Stimulated activated naive CD8-positive, alpha-beta T cell treated with anti-CD3 and anti-CD28 coated beads, Interleukin-15, amount 100 ng/mL, for 72 hours (primary cell): ENCODE results near the gene REP15.
"Not testable (repeated sequence)": the region's sequence is repeated elsewhere in the genome, so short reads cannot be mapped to it uniquely, and the experiment has no call there.

ENCODE experiments used
- ATAC-seq: fragments of 150-1000 bp; cut with Tn5 transposase; 2 replicates; pipeline ENCODE4 v1.10.0; 2021; ENCODE audit warnings: mild to moderate bottlenecking, moderate library complexity
- DNase-seq, 2 donors: peaks; one replicate each; pipeline ENCODE4 v3.0.0; 2021 to 2022
- H3K27ac Mint-ChIP-seq, 2 donors: one replicate each; pipeline ENCODE4 v1.8.0; 2022; ENCODE audit warnings: mild to moderate bottlenecking in 2 of 2, mixed read lengths in 2 of 2, moderate library complexity in 2 of 2
- H3K27me3 Mint-ChIP-seq: one replicate; pipeline ENCODE4 v1.8.0; 2022; ENCODE audit warnings: mixed read lengths
- H3K4me1 Mint-ChIP-seq: one replicate; pipeline ENCODE4 v1.8.0; 2022; ENCODE audit warnings: mild to moderate bottlenecking, mixed read lengths
- H3K4me3 Mint-ChIP-seq, 2 donors: one replicate each; pipeline ENCODE4 v1.8.0; 2022; ENCODE audit warnings: mild to moderate bottlenecking in 2 of 2, mixed read lengths in 2 of 2, moderate library complexity in 1 of 2
- H3K9me3 Mint-ChIP-seq, 2 donors: one replicate each; pipeline ENCODE4 v1.8.0; 2022; ENCODE audit warnings: mixed read lengths in 2 of 2

Gene REP15, protein sequence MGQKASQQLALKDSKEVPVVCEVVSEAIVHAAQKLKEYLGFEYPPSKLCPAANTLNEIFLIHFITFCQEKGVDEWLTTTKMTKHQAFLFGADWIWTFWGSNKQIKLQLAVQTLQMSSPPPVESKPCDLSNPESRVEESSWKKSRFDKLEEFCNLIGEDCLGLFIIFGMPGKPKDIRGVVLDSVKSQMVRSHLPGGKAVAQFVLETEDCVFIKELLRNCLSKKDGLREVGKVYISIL

DNA sequence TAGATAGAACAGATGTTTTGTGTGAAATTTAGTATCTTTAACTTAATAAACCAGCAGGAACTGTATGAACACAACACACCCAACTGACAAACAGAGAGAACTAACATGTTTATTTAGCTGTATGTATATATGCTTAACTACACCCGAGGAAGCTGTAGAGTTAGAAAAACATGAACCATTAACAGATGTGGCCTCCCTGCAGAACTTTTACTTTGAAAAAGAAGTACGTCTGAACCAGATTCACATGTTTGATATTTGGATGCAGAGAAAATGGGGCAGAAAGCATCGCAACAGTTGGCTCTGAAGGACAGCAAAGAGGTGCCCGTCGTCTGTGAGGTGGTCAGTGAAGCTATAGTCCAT, at the start of gene REP15:
Gene REP15 (plus strand): TSS at position 155 of the 360 bp plus-strand sequence. CDS start 116 bp downstream, at position 271.
- no peak within 1 kb of the TSS for H3K27ac Mint-ChIP-seq
- no peak within 1 kb of the TSS for H3K4me3 Mint-ChIP-seq
- no peaks in the 10 kb centered on the region for H3K9me3 Mint-ChIP-seq
- no peak for ATAC-seq
- no peak for DNase-seq
- H3K4me1 Mint-ChIP-seq: no peaks in the 10 kb centered on the region
- H3K27me3 Mint-ChIP-seq: no peaks in the 10 kb centered on the region

DNA sequence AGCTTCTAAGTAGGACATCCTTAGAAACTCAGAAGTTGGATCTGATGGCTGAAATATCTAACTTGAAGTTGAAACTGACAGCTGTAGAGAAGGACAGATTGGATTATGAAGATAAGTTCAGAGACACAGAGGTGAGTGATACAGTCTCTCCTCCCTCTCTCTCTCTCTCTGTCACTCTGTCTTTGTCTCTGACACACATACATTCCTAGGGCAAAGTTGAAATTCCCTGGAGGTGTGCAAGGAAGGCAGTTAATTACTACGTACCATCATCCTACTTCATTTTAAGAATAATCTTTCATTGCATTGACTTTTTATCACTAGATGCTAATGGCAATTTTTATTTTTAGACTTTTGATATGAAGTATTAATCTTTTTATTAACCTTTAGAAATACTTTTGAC, 46.2 kb upstream of the REP15 start:
- Mint-ChIP-seq H3K9me3 (no peaks in the 10 kb centered on the region), H3K27me3 (no peaks in the 10 kb centered on the region)

DNA sequence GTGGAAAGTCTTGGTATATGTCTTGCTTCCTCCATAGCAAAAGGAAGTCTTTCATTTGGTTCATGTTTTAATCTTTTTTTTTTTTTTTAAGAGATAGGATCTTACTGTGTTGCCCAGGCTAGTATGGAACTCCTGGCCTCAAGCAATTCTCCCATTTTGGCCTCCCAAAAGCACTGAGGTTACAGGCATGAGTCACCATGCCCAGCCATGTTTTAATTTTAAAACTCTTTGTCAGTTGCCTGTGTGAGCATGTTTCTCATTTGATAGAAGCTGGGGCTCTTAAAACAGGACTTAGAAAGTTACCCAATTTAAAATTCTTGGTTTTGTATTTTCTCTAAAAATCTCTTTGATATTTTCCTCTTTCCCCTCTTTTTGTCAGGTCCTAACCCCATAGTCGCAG, 45.0 kb upstream of the REP15 start:
- Mint-ChIP-seq H3K4me3 (no peak overlapping the region), H3K4me1 (peaks cover 8% of the 10 kb centered on the region), H3K27ac (no peak overlapping the region), H3K9me3 (no peaks in the 10 kb centered on the region), H3K27me3 (no peaks in the 10 kb centered on the region)
- DNase-seq (no peak), ATAC-seq (no peak)

More for the DNA sequence above, 46.2 kb upstream of the REP15 start:
- no peak for DNase-seq
- no peak overlapping the region for H3K27ac Mint-ChIP-seq
- no peak for ATAC-seq
- no peak overlapping the region for H3K4me3 Mint-ChIP-seq
- H3K4me1 Mint-ChIP-seq: peaks cover 8% of the 10 kb centered on the region

DNA sequence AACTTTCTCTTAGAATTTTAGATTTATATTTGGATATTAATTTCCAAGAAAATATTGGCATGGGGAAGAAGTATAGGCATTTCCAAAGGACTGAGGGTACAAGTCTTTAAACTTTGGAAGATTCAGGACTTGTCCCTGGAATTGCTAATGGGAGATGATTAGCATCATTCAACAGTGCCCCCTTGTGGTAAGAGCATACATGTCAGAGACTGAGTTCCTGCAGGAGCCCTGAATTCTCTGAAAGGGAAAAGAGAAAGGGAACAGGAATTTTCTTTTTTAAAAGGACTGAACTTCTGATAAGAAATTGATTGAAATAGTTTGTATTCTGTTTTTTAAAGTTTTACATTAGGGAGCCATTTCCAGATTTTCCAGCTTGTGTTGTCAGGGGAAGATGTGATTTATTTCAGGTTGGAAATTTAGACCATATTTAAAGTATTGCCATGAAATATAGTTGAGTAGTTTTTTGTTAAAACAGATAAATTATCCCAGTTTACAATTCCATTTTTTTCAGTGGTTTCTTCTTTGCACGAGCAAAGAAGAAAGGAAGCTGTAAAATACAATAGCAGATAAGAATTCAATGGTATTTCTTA, 44.0 kb upstream of the REP15 start:
- ATAC-seq (no peak), DNase-seq (peak in 1 of 2 donors; percentile 8)
- Mint-ChIP-seq H3K4me1 (peaks cover 8% of the 10 kb centered on the region), H3K4me3 (no peak overlapping the region), H3K27me3 (no peaks in the 10 kb centered on the region), H3K27ac (no peak overlapping the region), H3K9me3 (no peaks in the 10 kb centered on the region)

DNA sequence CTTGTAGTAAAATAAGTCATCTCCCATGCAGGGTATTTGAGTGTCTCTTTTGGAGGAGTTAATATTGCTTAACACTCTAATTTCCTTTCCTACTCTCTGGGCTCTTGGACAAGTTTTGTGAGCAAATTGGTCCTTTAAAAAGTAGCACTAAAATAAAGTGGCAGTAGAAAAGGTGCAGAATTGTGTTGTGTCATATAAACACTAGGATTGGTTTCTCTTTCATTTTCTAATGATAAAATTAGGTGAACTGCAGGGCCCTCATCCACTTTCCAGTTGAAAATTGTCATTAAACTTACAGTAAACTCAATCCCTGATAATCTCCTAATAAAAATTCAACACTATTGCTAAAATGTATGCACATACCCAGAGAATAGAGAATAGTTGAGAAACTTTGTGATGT, 42.6 kb upstream of the REP15 start:
- DNase-seq (no peak), ATAC-seq (no peak)
- Mint-ChIP-seq H3K27me3 (no peaks in the 10 kb centered on the region), H3K9me3 (no peaks in the 10 kb centered on the region), H3K4me1 (peaks cover 8% of the 10 kb centered on the region), H3K27ac (no peak overlapping the region), H3K4me3 (no peak overlapping the region)

DNA sequence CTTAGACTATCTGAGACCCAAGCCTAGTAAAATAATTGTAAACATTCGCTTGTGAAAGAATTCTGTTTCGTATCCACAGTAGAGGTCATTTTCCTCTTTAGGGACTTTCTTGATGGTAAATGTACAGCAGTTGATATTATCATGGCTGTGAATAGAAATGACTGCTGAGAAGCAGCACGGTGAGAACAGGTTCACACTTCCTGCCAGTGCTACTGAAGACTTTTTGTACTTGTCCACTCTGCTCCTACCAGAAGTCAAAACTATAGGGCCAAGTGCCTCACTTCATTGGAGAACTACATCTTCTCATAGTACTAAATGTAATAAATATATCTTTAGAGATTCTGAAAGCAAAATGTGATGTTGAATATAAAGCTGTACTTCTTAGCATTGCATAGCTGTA, 40.8 kb upstream of the REP15 start:
- ATAC-seq, H3K27ac Mint-ChIP-seq, H3K27me3 Mint-ChIP-seq, H3K4me1 Mint-ChIP-seq, H3K4me3 Mint-ChIP-seq, H3K9me3 Mint-ChIP-seq, DNase-seq: not testable (repeated sequence)

DNA sequence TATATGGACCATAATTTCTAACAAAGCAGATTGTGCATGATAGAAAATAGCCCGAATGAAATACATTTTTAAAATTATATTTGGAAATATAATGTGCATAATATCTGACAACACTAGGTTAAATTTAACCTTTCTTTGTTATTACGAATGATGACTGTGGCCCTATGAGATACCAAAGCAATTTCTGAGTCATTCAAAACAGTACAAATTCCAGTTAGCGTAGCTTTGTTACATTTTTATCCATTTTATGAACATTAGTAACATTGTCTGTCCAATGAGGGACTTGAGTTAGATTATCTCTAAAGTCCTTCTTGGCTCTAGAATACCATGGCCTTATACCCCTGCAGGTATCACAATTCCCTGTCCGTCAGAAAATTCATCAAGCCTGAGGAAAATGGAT, 39.0 kb upstream of the REP15 start:
- Mint-ChIP-seq H3K27me3 (no peaks in the 10 kb centered on the region), H3K27ac (no peak overlapping the region), H3K9me3 (no peaks in the 10 kb centered on the region), H3K4me3 (no peak overlapping the region), H3K4me1 (peaks cover 8% of the 10 kb centered on the region)
- ATAC-seq (no peak), DNase-seq (no peak)

DNA sequence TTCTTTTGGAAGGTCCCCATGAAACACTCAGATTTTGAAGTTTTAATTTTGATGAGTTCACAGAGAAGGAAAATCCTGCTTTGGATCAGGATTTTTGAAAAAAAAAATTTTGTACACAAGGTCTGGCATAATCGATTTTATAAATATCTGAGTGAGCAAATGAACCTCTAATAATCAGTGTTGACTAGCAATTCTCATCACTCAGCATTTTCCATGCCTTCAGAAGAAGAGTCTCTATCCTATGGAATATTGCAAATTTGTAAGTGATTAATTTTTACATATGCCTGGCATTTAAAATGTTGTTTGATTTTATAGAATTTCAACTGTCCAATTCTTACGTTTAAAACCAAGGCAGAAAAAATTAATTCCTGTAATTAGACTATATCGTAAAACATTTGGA, 30.5 kb upstream of the REP15 start:
- no peak overlapping the region for H3K4me3 Mint-ChIP-seq
- ATAC-seq (no peak), DNase-seq (no peak)
- no peaks in the 10 kb centered on the region for H3K27me3 Mint-ChIP-seq
- H3K27ac Mint-ChIP-seq: no peak overlapping the region
- no peaks in the 10 kb centered on the region for H3K9me3 Mint-ChIP-seq
- H3K4me1 Mint-ChIP-seq: no peaks in the 10 kb centered on the region

DNA sequence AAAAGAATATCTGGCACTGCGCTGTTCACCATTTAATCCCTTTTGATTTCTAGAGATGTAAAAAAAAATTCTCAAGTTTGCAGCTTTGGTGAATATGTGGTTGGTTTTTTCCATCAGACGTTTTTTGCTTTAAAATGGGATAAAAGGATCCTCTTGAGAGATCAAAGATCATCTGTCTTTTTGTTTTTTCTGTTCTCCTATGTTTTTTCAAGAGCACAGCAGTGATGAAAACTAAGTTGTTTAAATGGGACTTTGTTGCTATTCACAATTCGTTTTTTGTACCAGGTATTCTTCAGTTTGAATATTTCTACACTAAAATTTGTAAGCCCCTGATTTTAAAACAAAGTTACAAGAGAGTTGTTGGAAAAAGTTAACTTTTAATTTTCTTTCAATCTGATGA, 29.7 kb upstream of the REP15 start:
- Mint-ChIP-seq H3K27ac (no peak overlapping the region), H3K4me3 (no peak overlapping the region), H3K9me3 (no peaks in the 10 kb centered on the region), H3K27me3 (no peaks in the 10 kb centered on the region), H3K4me1 (no peaks in the 10 kb centered on the region)
- ATAC-seq (no peak), DNase-seq (no peak)

DNA sequence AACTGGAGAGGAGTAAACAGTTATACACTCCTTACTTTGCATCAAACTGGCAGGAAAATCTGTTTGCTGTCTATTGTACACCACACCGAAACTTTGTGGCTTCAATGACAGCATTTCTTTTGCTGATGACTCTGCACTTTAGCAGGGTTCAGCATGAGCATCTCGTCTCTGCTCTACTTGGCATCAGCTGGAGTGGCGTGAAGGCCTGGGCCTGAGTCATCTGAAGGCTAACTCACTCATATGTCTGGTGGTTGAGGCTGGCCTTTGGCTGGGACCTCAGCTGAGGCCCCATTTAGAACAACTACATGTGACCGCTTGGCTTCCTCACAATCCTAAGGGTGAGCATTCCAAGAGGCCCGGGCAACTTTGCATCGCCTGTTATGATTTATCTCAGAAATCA, 28.7 kb upstream of the REP15 start:
- no peak overlapping the region for H3K27ac Mint-ChIP-seq
- H3K4me1 Mint-ChIP-seq: no peaks in the 10 kb centered on the region
- DNase-seq (no peak), ATAC-seq (no peak)
- no peaks in the 10 kb centered on the region for H3K9me3 Mint-ChIP-seq
- no peaks in the 10 kb centered on the region for H3K27me3 Mint-ChIP-seq
- no peak overlapping the region for H3K4me3 Mint-ChIP-seq

DNA sequence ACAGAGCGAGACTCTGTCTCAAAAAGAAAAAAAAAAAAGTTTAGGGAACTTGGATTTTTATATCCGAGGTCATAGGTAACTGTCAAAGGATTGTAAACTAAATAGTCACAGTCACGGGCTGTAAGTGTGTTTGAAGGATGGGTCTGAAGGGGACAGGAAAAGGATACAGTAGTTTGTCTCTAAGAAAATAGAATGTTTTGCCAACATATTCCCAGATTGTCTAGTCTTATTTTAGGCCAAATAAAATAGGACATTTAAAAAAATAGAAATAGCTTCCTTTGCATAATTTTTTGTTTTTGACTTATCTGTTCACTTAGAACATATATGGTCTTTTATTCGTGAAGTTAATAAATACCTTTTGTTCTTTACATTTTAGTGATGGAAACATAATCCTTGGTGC, 24.2 kb upstream of the REP15 start:
- H3K27me3 Mint-ChIP-seq: no peaks in the 10 kb centered on the region
- ATAC-seq (no peak), DNase-seq (no peak)
- no peak overlapping the region for H3K4me3 Mint-ChIP-seq
- H3K27ac Mint-ChIP-seq: no peak overlapping the region
- no peaks in the 10 kb centered on the region for H3K4me1 Mint-ChIP-seq
- H3K9me3 Mint-ChIP-seq: no peaks in the 10 kb centered on the region

DNA sequence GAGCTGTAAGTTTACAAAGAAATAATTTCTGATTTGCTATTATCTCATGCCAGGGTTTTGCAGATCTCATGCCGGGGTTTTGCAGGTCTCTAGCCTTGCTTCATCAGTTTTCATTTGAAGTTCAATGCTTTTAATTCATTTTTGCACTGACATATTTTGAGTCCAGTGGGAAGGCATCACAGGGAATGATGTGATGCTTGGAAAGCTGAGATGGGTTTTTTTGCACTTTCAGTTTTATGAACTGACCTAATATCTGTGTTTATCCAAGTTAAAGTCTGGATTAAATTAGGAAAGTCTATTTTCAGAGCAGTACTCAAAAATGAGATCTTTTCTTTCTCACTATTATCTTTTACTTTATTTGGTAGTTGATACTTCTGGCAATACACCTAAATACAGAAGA, 23.6 kb upstream of the REP15 start:
- ATAC-seq (no peak), DNase-seq (no peak)
- H3K27ac Mint-ChIP-seq: no peak overlapping the region
- H3K4me3 Mint-ChIP-seq: no peak overlapping the region
- H3K4me1 Mint-ChIP-seq: no peaks in the 10 kb centered on the region
- H3K9me3 Mint-ChIP-seq: no peaks in the 10 kb centered on the region
- no peaks in the 10 kb centered on the region for H3K27me3 Mint-ChIP-seq

DNA sequence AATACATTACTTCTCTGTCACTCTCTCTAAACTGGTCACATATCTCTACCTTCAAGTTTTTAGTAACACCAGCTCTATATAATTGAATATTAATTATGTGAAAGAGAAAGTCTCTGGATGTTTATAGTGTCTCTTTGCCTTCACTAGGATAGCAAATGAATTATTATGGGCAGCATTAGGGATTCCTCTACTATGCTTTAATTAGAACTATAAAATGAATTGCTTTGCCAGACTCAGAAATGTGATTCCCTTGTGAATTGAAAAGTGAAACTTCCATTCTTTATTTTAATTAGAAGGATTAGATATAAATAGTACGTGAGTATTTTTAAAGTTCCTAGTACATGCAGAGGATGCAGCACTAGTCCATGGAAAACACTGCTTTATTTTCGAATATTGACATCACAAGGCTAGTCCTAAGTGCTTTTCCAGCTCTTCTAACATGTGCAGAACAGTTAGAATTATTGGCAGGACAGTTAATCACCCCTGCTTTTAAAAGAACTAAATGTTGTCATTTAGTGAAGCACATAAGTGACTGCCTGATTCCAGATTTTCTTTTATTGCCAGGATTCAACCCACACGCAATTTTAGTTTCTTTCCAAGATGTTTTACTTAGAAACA, 23.0 kb upstream of the REP15 start:
- Mint-ChIP-seq H3K27ac (no peak overlapping the region), H3K4me3 (no peak overlapping the region), H3K4me1 (no peaks in the 10 kb centered on the region), H3K27me3 (no peaks in the 10 kb centered on the region), H3K9me3 (no peaks in the 10 kb centered on the region)
- no peak for ATAC-seq
- DNase-seq: no peak

DNA sequence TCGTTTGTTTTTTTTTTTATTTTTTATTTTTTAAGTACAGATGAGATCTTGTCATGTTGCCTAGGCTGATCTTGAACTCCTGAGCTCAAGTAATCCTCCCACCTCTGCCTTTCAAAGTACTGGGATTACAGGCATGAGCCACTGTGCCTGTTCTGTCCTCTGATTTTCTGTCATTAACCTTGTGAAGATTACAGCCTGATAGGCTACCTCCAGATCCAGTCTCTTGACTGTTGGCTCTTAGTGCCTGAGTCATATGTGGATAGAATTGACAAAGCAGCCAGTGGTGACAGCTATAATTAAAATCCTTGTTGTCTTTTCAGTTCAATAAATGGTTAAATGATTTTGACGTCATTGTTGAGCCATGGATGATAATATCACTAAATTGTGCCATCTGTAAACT, 21.3 kb upstream of the REP15 start:
- no peak for DNase-seq
- Mint-ChIP-seq H3K9me3 (no peaks in the 10 kb centered on the region), H3K4me1 (no peaks in the 10 kb centered on the region), H3K27ac (no peak overlapping the region), H3K4me3 (no peak overlapping the region), H3K27me3 (no peaks in the 10 kb centered on the region)
- no peak for ATAC-seq

DNA sequence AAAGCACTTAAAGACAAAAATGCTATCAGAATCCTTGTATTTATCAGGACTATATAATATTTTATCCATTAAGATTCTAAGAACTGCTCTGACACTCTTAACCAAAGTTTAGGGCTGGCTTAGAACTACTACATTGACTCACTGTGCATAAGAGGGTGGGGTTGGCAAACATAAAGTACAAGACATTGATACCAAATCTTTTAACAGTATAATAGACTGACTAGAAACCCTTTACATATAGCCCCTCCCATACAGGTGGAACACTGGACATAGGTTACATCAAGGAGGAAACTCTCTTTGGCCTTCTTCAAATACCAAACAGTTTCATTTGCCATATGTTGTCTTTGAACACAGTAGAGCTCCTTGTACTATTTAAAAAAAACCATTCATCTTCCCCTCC, 15.6 kb upstream of the REP15 start:
- Mint-ChIP-seq H3K9me3 (no peaks in the 10 kb centered on the region), H3K4me1 (no peaks in the 10 kb centered on the region), H3K4me3 (no peak overlapping the region), H3K27ac (no peak overlapping the region), H3K27me3 (no peaks in the 10 kb centered on the region)
- ATAC-seq: no peak
- DNase-seq: no peak

DNA sequence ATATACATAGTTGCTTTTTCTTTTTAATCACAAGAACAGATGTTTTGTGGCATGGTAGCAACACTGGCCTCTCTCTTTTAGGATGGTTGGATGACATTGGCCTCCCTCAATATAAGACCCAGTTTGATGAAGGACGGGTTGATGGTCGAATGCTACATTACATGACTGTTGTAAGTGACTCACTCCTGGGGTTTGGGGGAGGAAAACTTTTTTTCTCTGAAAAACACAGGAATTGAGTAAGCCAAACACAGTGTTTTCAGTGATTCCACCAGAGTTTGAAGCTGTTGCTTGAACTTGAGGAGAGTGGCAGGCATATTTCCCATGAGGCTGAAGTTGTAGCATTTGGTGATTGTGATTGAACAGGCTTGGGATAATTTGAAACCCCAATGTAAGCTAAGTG, 13.7 kb upstream of the REP15 start:
- DNase-seq: no peak
- Mint-ChIP-seq H3K27me3 (no peaks in the 10 kb centered on the region), H3K9me3 (no peaks in the 10 kb centered on the region), H3K4me1 (no peaks in the 10 kb centered on the region), H3K27ac (no peak overlapping the region), H3K4me3 (no peak overlapping the region)
- ATAC-seq: no peak

DNA sequence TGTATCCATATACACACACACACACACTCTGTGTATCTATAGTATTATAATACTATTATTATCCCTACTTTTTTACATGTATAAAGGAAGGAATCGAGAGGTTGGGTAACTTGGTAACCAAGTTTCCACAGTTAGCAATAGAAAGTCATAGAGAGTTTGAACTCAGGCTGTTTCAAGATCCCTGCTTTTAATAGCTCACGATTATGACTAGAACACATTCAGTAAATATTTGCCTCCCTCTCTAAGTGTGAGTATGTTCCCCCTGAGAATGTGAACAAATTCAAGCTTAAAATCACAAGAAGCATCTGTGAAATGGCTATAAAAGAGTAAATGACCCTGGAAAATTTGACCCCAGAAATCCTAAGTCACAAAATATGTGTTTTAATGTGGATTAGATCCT, 11.0 kb upstream of the REP15 start:
- Mint-ChIP-seq H3K4me3 (no peak overlapping the region), H3K27ac (no peak overlapping the region), H3K9me3 (no peaks in the 10 kb centered on the region), H3K27me3 (no peaks in the 10 kb centered on the region), H3K4me1 (no peaks in the 10 kb centered on the region)
- DNase-seq (no peak), ATAC-seq (no peak)
